Left ventricle myocardium inferior (tissue), 1 donor: Measurements from ENCODE around the gene YPEL1. TPM values are rescaled to one million over a fixed set of nuclear protein-coding genes. Genes with fewer than 3 reads are reported as not detected.

ENCODE experiments used
- DNase-seq: peaks from one replicate; pipeline ENCODE4 v3.0.0-alpha.2; 2020
- H3K27ac ChIP-seq: fragments of 200-600 bp; replicated peaks from 2 replicates; pipeline ENCODE4 v1.8.0; 2021
- H3K27me3 ChIP-seq: fragments of 200-600 bp; 2 replicates; pipeline ENCODE4 v1.8.0; 2021; ENCODE audit warnings: low read depth
- H3K36me3 ChIP-seq: fragments of 200-600 bp; 2 replicates; pipeline ENCODE4 v1.8.0; 2021
- H3K4me1 ChIP-seq: fragments of 200-600 bp; 2 replicates; pipeline ENCODE4 v1.8.0; 2021
- H3K4me3 ChIP-seq: fragments of 200-600 bp; 2 replicates; pipeline ENCODE4 v1.8.0; 2021; ENCODE audit warnings: mild to moderate bottlenecking, moderate library complexity
- H3K9me3 ChIP-seq: fragments of 200-600 bp; replicated peaks from 2 replicates; pipeline ENCODE4 v1.8.0; 2021
- intact Hi-C: fragments of 100-400 bp; cut with micrococcal nuclease; formaldehyde crosslinking; loops from one replicate; pipeline ENCODE4 v1.11.0; 2022
- total RNA-seq: library from RNA; stranded (reverse); fragmentation: NEBNext Ultra II Directional; extraction: Animal tissue kit (Norgen Biotek cat#: 25700); gene quantifications from one replicate; pipeline ENCODE4 v1.2.1, GENCODE V29; 2021
- TF ChIP-seq, protein P1 (sequence below): fragments of 200-600 bp; IDR thresholded peaks from 2 replicates; pipeline ENCODE4 v1.8.0; 2021; ENCODE audit warnings: antibody characterized with exemption, mild to moderate bottlenecking, borderline replicate concordance
- donor health status: DM: no; HTN: yes; CAD: no; lungs with severe emphysema.

The YPEL1 gene
- total RNA-seq, 1 donor from 2014 or later = 8.3 TPM

DNA sequence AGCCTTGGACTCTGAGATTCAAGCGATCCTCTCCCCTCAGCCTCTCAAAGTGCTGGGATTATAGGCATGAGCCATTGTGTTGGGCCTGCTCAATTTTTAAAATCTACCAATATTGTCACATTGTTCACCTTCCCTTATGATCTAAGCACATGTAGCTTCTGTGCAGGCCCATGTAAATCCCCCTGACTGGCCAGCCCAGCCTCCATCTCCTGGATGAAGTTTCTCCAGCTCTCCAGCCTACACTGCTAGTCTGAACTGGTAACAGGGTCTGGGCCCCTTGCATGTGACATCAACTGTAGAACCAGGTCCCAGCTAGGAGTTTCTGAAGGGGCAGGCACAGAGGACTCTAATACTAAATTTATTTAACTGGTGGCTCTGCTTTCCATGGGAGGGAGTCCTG lies 32.8 kb upstream of the YPEL1 start:
- H3K4me1 ChIP-seq = no peaks in the 10 kb centered on the region
- no peaks in the 10 kb centered on the region for H3K27me3 ChIP-seq
- no peak for DNase-seq
- intact Hi-C loops = no loop called here
- TF ChIP-seq, protein P1, sequence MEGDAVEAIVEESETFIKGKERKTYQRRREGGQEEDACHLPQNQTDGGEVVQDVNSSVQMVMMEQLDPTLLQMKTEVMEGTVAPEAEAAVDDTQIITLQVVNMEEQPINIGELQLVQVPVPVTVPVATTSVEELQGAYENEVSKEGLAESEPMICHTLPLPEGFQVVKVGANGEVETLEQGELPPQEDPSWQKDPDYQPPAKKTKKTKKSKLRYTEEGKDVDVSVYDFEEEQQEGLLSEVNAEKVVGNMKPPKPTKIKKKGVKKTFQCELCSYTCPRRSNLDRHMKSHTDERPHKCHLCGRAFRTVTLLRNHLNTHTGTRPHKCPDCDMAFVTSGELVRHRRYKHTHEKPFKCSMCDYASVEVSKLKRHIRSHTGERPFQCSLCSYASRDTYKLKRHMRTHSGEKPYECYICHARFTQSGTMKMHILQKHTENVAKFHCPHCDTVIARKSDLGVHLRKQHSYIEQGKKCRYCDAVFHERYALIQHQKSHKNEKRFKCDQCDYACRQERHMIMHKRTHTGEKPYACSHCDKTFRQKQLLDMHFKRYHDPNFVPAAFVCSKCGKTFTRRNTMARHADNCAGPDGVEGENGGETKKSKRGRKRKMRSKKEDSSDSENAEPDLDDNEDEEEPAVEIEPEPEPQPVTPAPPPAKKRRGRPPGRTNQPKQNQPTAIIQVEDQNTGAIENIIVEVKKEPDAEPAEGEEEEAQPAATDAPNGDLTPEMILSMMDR = no peak
- H3K27ac ChIP-seq = no peak overlapping the region
- H3K9me3 ChIP-seq = no peaks in the 10 kb centered on the region
- H3K4me3 ChIP-seq = no peak overlapping the region
- H3K36me3 ChIP-seq = peaks cover 94% of the 10 kb centered on the region

DNA sequence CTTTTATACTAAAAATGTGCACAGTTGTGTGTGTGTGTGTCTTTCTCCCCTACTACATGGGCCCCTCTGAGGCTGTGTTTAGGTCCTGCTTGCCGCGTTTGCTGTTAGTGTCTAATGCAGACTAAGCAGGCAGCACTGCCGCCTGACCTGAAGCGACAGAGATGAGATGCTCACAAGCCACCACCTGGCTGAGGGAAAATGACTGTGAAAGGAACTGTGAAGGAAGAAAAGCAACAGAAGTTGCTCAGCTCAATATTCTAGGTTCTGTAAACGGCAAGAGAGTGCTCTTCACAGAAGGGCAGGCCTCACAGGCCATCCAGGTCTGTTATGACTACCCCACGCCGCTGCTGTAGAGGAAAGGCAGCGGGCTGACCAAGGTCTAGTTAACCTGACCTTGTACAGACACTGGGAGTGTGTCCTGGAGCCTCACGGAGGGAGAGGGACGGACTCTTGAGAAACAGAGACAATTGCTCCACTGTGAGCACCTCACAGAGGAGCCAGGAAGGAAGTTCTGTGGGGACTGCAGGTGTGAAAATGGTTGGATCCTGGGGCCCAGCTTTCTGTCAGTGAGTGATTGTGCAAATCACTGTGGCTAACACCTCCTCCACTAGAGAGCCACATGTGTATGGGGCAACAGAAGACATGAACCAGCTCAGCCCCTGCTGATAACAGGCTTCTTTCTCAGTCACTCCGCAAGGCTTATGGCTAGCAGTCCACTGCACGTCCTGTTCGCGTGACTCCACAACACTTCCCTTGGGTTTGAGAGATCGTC lies 31.3 kb upstream of the YPEL1 start:
- H3K4me1 ChIP-seq = no peaks in the 10 kb centered on the region
- TF ChIP-seq, protein P1 = no peak
- H3K4me3 ChIP-seq = no peak overlapping the region
- intact Hi-C loops = no loop called here
- no peak overlapping the region for H3K27ac ChIP-seq
- peaks cover 100% of the 10 kb centered on the region for H3K36me3 ChIP-seq
- H3K9me3 ChIP-seq = no peaks in the 10 kb centered on the region
- no peaks in the 10 kb centered on the region for H3K27me3 ChIP-seq
- DNase-seq = no peak

DNA sequence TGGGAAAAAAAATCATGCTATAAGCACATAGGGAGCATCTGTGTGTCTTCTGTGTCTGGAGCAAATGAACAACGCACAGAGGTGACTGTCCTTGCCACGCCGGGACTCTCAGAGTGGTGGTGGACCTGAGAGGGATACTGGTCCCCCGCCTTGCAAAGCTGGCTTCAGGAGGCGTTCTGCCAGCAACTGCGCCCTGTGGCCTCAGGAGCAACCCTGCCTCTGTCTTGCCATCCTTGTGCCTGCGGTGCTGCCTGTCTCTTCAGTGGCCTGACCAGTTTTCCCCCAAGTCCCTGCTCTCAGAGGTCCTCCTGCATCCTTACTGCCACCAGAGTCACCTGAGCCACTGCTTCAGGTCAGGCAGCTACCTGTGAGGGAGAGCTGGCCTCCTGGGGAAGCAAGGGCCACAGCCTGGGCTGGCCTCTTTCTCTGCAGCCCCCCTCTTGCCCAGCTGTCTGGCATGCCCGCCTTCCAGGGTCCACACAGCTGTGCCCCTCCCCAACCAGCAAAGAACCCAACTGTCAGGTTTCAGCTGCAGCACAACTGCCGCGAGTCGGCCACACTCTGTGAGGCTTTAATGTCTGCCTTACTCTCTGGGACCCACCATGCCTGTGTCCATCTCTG lies 30.4 kb upstream of the YPEL1 start:
- H3K27ac ChIP-seq = no peak overlapping the region
- DNase-seq = no peak
- peaks cover 100% of the 10 kb centered on the region for H3K36me3 ChIP-seq
- TF ChIP-seq, protein P1 = no peak
- H3K4me3 ChIP-seq = no peak overlapping the region
- no peaks in the 10 kb centered on the region for H3K4me1 ChIP-seq
- H3K9me3 ChIP-seq = no peaks in the 10 kb centered on the region
- no peaks in the 10 kb centered on the region for H3K27me3 ChIP-seq
- intact Hi-C loops = no loop called here

DNA sequence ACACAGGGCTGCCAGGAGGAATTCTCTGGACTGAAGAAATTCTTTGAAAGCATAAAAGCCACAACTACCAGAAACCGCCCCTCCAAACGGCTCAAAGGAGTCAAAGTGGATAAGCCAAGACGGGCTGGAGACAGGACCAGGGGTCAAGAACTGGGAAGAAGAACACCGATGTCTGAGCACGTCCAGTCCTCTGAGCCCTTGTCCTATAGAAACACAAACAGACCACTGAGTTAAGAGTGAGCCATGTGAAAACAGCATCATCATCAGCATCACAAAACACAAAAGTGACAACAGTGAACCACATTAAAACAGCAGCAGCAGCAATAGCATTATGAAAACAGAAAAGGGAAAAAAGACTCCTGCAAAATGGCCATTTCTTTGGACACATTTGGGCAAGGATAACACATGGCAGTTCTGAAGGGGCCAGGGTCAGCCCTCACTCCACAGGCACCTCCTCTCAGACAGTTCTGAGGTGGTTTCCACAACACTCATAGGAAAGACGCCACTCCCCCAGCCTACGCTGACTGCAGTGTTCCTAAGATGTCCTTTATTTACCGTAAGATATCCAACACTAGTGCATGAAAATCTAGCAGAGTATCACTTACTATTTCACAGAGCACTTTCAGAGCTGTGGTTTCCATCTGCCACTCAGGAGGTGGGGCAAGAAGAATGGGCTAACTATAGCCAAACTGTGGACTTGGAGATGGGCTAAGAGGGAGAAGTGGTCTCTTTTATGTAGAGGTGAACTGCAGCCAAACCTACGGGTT lies 28.6 kb upstream of the YPEL1 start:
- peaks cover 90% of the 10 kb centered on the region for H3K36me3 ChIP-seq
- H3K4me3 ChIP-seq = no peak overlapping the region
- no peak for DNase-seq
- TF ChIP-seq, protein P1 = no peak
- H3K4me1 ChIP-seq = no peaks in the 10 kb centered on the region
- H3K27ac ChIP-seq = no peak overlapping the region
- no peaks in the 10 kb centered on the region for H3K9me3 ChIP-seq
- H3K27me3 ChIP-seq = no peaks in the 10 kb centered on the region
- intact Hi-C loops = no loop called here

DNA sequence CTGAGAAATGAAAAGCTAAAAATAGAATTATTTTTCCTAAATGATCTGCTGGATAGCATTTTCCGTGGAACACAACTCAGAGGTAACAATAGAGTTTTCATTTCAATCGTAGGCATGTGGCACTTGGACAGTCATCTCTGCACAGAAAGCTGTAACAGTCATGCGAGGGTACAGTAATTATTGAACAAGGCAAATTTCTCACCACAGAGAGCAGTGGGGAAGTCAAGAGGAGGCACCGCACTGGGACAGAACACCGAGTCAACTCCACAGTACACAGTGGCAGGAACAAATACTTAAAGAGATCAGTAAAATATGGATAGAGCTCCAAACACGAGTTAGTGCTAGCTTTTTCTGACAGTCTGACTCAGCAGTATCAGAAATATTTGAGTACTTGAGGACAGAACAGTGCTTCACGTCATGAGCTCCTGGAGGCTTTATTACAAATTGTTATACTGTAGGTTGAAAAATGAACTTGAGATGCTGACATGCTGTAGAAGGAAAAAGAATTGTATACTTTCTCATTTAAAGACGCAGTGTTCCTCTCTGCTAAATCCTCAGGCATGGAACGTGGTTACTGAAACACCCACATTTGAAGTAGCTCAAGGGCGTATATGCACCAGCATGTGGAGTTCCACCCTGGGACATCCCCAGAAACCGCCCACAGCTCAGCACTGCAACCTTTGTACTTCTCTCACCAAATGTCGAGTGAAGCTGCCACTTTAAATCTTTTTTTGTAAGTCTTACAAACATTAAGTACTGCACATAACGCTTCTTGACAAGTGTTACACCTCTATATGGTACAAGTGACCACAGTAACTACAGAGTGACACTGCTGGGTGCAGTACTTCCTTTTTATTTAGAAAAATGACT lies 27.4 kb upstream of the YPEL1 start:
- H3K9me3 ChIP-seq = no peaks in the 10 kb centered on the region
- H3K27ac ChIP-seq = peak overlapping the region; percentile 4
- H3K4me3 ChIP-seq = no peak overlapping the region
- H3K4me1 ChIP-seq = no peaks in the 10 kb centered on the region
- intact Hi-C loops = no loop called here
- peaks cover 84% of the 10 kb centered on the region for H3K36me3 ChIP-seq
- DNase-seq = no peak
- TF ChIP-seq, protein P1 = no peak
- H3K27me3 ChIP-seq = no peaks in the 10 kb centered on the region
